NCI-H1436 (cell line): ENCODE data around the gene ARHGAP10.
"Not testable (repeated sequence)": the region's sequence is repeated elsewhere in the genome, so short reads cannot be mapped to it uniquely, and the experiment has no call there.

Source experiments
- DNase-seq: peaks from one replicate; lab custom pipeline; 2025; lab: John Stamatoyannopoulos, UW

The ARHGAP10 gene

DNA sequence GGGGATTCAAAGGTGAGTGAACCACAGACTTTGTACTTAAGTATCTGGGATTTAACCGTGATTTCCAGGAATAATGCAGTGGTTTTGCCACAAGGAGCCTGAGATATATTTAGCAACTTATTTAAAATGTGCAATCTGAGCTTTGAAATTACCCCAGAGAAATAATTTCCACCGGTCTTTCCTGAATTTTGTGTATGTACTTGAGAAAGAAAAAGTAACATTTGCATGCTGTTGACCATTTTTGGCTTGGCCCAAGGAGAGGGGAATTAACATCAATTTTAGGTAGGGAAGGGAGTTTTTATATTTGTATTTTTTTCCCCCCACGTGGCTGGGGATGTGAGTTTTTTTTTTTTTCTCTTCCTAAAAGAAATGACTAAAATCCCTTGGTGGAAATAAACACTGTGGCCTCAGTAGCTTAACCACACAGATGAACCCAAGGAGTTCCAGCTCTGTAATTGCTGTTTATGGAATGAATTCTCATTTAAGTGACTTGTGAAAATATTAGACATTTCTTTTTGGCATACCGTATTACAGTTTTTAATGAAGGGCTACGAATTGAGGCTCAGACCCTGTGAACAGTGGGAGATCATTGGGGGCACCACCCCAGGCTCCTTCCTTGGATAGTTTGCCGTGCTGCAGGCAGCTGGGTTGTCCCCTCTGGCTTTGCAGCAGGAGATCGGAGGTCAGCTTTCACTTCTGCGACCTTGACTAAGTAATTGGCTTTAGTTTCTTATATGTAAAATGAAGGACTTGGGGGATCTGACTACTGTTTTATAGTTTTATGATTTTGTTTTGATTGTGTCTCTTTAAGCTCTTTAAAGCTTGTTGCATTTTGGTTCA, 116.1 kb downstream of the ARHGAP10 start:
- DNase-seq = no peak

DNA sequence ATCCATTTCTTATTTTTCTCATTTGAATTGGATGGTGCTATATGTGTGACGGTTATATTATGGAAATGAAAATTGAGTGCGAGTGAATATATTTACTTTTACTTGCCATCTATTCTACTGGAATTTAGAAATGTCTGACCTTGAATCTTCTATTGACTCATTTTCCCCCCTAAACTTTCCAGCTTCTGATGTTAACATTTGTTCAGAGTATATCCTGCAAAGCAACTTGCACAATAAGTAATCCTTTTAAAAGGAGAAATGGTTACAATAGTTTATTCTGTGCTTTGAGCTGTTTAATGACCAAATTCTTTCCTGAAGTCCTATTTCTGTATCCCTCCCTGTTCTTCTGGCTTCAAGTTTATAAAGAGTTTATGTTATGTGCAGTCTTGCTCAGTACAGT, 116.7 kb downstream of the ARHGAP10 start:
- no peak for DNase-seq

DNA sequence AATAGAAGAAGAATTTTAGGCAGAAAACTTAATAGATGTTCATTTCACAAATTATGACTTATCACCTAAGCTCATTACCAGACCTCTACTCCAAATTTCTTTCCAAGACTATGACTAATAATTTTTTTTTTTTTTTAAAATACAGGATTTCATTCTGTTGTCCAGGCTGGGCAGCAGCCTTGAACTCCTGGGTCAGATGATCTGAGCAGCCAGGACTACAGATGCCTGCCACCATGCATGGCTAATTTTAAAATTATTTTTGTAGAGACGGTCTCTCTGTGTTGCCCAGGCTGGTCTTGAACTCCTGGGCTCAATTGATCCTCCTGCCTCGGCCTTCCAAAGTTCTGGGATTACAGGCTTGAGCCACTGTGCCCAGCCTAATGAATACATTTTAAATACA, 119.2 kb downstream of the ARHGAP10 start:
- no peak for DNase-seq

GRCh38 chr4:147853706-147854105, 121.8 kb downstream of the ARHGAP10 start:
- no peak for DNase-seq

DNA sequence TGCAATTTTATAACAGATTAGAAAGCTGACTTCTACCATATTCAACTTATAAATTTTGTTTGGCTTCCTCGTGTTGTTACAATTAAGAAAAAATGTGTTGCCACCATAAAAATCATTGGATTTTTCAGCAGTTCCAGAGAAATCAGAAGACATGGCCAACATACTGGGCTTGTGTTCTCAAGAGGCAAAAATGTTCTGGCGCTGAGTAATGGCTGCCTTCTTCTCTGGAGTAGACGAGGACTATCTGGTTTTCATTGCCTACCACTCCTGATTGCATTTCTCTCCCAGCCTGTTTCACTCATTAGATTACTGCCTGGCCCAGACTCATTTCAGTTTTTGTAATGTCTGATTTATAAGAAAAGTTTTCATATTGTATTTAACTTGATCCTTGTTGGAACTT, 122.3 kb downstream of the ARHGAP10 start:
- no peak for DNase-seq

DNA sequence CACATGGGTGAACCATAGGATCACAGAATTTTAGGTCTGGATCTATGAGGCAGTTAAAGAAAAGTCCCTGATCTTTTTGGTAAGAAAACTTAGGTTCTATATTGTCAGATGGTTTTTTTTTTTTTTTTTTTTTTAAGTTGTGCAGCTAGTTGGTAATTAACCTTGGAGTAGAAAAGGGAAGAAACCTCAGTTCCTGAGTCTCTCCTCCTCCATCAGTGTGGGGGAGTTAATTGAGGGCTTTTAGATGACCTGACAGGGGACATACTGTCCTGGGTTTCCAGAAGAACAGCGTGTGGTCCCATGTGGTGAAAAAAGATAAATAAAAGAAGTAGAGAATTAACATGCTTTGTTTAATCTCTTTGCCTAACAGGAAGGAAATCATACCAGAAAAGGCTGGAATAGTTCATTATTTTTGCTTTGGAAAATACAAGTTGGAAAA, 123.7 kb downstream of the ARHGAP10 start:
- no peak for DNase-seq

GRCh38 chr4:147860960-147861359, 129.1 kb downstream of the ARHGAP10 start:
- DNase-seq = no peak

GRCh38 chr4:147862043-147862692, 130.3 kb downstream of the ARHGAP10 start:
- no peak for DNase-seq

DNA sequence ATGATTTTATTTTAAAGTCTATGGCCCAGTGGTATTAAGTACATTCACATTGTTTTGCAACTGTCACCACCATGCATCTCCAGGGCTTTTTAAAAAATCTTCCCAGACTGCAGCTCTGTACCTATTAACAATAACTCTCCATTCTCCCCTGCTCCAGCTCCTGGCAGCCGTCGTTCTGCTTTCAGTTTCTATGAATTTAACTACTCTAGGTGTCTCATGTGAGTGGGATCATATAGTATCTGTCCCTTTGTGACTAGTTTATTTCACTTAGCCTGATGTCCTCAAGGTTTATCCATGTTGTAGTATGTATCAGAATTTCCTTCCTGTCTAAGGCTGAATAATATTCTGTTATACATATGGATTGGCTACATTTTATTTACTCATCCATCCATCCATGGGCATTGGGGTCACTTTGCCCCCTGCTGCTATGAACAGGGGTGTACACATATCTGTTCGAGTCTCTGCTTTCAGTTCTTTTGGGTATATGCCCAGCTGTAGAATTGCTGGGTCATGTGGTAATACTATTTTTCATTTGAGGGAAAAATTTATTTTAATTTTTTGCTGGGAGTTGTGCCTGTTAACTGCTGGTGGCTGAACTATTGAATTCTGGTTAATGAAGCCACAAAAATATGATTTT, 131.3 kb downstream of the ARHGAP10 start:
- no peak for DNase-seq

DNA sequence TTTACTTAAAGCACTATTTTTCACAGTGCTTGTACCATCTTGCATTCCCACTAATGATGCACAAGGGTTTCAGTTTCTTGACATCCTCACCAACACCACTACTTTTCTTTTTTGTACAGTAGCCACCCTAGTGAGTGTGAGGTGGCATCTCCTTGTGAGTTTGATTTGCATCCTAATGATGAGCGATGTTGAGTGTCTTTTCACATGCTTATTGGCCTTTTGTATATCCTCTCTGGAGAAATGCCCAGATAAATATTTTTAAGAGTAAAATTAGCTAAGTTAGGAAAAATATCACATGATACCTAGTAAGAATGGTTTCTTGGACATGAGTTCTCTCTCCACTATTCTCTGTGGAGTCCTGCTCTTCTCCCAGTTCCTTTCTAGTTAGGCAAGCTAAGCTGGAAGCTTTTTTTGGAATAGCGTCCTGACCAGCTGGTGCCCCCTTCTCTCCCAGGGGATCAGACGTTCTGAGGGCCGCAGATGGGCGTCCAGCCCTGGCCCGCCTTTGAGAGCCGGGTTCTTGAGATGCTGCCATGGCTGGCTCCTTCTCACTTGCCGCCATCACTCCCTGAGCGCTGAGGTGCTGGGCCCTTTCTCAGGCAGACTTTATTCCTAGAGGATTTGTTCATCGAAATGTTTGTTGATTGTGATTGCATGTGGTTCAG, 132.1 kb downstream of the ARHGAP10 start:
- no peak for DNase-seq

DNA sequence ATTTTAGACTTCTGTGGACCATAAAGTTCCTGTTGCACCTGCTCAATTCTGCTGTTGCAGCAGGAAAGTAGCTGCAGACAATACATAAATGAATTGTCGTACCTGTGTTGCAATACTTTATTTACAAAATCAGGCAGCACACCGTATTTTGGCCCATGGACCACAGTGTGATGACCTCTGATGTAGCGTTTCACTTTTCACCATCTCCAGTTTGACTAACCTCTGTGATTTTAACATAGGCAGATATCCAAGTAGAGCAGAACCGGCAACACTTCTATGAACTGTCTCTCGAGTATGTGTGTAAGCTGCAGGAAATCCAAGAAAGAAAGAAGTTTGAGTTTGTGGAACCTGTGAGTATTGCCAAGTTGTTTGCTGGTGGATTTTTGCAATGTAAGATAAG, 132.7 kb downstream of the ARHGAP10 start:
- no peak for DNase-seq

DNA sequence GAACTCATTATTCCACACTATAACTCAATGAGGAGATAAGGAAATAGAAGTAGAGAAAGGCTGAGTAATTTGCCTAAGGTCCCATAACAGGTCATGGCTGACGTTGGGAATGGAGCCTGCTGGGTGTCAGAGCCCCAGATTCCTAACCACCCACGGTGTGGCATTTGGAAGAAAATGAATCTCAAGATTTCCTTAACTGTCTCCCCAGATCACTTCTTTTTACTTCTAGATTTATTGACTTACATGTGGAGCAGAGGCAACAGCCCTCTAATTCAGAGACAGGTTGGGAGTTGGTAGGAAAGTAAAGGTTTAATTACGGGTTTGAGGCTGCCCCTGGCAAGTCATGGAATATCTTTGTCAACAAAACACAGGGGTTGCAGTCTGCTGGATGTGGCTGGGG, 134.0 kb downstream of the ARHGAP10 start:
- no peak for DNase-seq

- peak; percentile 88 for DNase-seq
Measured at GRCh38 chr4:147866532-147867271, 134.8 kb downstream of the ARHGAP10 start.

- DNase-seq = no peak
Measured at GRCh38 chr4:147874109-147874508, 142.2 kb downstream of the ARHGAP10 start.

DNA sequence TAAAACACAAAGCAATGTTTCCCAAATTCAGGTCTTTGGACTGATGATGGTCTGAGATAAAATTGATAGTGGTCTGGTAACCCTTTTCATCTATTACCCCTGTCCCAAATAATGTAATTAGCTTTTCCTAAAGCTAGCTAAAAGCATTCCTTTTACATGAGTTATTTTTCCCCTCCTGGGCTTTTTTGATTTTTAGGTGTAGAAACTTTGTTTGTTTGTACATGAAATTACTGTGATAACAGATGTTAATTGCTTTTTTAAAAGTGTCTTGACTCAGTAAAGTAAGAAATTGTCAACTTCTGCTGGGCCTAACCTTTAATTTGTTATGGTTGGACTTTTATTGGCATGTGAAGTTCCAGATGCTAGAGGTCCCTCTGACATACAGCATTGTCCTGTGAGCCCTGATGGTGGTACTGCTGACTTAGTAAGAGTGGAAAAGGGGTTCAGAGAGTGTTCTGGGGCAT, 145.5 kb downstream of the ARHGAP10 start:
- no peak for DNase-seq

GRCh38 chr4:147879676-147880075, 147.8 kb downstream of the ARHGAP10 start:
- no peak for DNase-seq

DNA sequence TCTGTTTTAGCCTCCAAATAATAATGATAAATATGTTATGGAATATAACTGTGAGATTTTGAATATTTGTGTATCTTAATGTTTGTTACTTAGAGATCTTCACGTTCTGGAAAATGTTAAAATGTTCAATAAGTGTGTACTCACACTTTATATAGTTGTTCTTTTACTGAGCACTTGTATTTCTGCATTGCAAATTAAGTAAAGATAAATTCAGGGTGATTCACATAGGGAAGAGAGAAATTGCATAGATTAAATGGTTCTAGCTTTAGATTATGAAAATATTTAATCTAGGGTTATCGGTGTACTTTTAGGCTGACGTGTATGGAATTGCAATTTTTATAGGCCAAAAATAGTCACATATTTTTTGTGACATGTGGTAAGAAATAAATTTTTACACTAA, 148.6 kb downstream of the ARHGAP10 start:
- no peak for DNase-seq

GRCh38 chr4:147884536-147884935, 152.6 kb downstream of the ARHGAP10 start:
- DNase-seq = no peak

GRCh38 chr4:147885216-147885615, 153.3 kb downstream of the ARHGAP10 start:
- not testable (repeated sequence) for DNase-seq

- DNase-seq = no peak
Measured at GRCh38 chr4:147891476-147892115, 159.7 kb downstream of the ARHGAP10 start.

DNA sequence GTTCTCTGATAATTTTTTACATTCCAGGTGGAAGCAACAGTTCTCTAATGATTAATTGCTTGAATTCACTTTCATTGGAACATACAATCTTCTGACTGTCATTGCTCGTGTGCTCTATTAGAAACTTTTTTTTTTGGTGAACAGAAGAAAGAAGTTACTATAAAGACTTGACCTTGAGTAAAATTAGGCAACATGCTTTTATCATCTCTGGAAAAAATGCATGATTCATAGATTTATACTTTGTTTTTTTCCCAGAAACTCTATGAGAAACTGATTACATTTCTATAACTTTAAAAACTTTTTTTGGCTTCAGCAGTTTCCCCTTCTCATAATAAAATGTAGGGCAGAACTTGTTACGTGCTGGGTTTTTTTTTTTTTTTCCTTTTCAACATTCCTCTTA, 167.6 kb downstream of the ARHGAP10 start:
- no peak for DNase-seq
